A549 treated with DMSO at 1 μM for 4 hours (cell line): ENCODE results near the gene MDC1. TPM values are rescaled to one million over a fixed set of nuclear protein-coding genes. Genes with fewer than 3 reads are reported as not detected.

ENCODE experiments used
- total RNA-seq: library from RNA; stranded (reverse); fragments of 200-300 nt; extraction: Qiagen RNA extraction; gene quantifications from 5 replicates; pipeline ENCODE4 v1.2.3, GENCODE V29; 2022; ENCODE audit warnings: low read depth

The MDC1 gene
- total RNA-seq: 14.9 to 23.1 TPM (median 18.3 TPM) in 5 replicates

GRCh38 chr6:30717129-30717844 is at the start of gene MDC1:
MDC1 (minus strand) TSS chr6:30717281; CDS start chr6:30715175, 2,106 bp downstream.

GRCh38 chr6:30744054-30744805 is 27.1 kb upstream of the MDC1 start, which contains the start of gene IER3:
IER3 (minus strand) TSS chr6:30744547; CDS start chr6:30744518, 29 bp downstream.

GRCh38 chr6:30742316-30743098 is 25.4 kb upstream of the MDC1 start, which contains the start of gene FLOT1:
FLOT1 (minus strand) TSS chr6:30742687; CDS start chr6:30742189, 498 bp downstream.

GRCh38 chr6:30719791-30720737 is 3.0 kb upstream of the MDC1 start, which contains the start of gene TUBB:
TUBB (plus strand) TSS chr6:30720352; CDS start chr6:30720507, 155 bp downstream.

GRCh38 chr6:30690403-30691207 is 26.5 kb downstream of the MDC1 start, which contains the start of gene NRM:
NRM (minus strand) TSS chr6:30690984; CDS start chr6:30690974, 10 bp downstream.

GRCh38 chr6:30686009-30686907 is 30.8 kb downstream of the MDC1 start, which contains the start of gene PPP1R18:
PPP1R18 (minus strand) TSS chr6:30686645; CDS start chr6:30686018, 627 bp downstream.

GRCh38 chr6:30672445-30673253 is 44.4 kb downstream of the MDC1 start, which contains the start of gene DHX16:
DHX16 (minus strand) TSS chr6:30673006; CDS start chr6:30672841, 165 bp downstream.

Other genes starting within 250 kb of the MDC1 start
- 60.5 to 68.3 TPM (median 64.0 TPM) in 5 replicates for gene HLA-E, start 227.8 kb downstream of the MDC1 start, total RNA-seq
- gene GNL1, start 160.8 kb downstream of the MDC1 start, total RNA-seq: 29.4 to 36.9 TPM (median 34.2 TPM) in 5 replicates
- gene PRR3, start 160.0 kb downstream of the MDC1 start, total RNA-seq: 15.0 to 17.8 TPM (median 15.5 TPM) in 5 replicates
- 54.6 to 59.1 TPM (median 55.0 TPM) in 5 replicates for gene ABCF1, start 145.8 kb downstream of the MDC1 start, total RNA-seq
- gene PPP1R10, start 100.0 kb downstream of the MDC1 start, total RNA-seq: 26.5 to 49.4 TPM (median 34.1 TPM) in 5 replicates
- gene MRPS18B, start 99.4 kb downstream of the MDC1 start, total RNA-seq: 69.1 to 95.9 TPM (median 73.8 TPM) in 5 replicates
- gene ATAT1, start 90.4 kb downstream of the MDC1 start, total RNA-seq: 5.1 to 6.7 TPM (median 6.0 TPM) in 5 replicates
- 9.6 to 14.3 TPM (median 13.5 TPM) in 5 replicates for gene C6orf136, start 70.1 kb downstream of the MDC1 start, total RNA-seq
- 24.8 to 29.7 TPM (median 29.0 TPM) in 5 replicates for gene DHX16, start 44.3 kb downstream of the MDC1 start, total RNA-seq
- gene PPP1R18, start 30.6 kb downstream of the MDC1 start, total RNA-seq: 45.9 to 52.5 TPM (median 47.2 TPM) in 5 replicates
- gene NRM, start 26.3 kb downstream of the MDC1 start, total RNA-seq: 24.4 to 30.4 TPM (median 27.2 TPM) in 5 replicates
- 879 to 1,021 TPM (median 905 TPM) in 5 replicates for gene TUBB, start 3.1 kb upstream of the MDC1 start, total RNA-seq
- 81.4 to 94.3 TPM (median 88.8 TPM) in 5 replicates for gene FLOT1, start 25.4 kb upstream of the MDC1 start, total RNA-seq
- 129 to 154 TPM (median 152 TPM) in 5 replicates for gene IER3, start 27.3 kb upstream of the MDC1 start, total RNA-seq
- 47.7 to 53.6 TPM (median 49.4 TPM) in 5 replicates for gene DDR1, start 167.2 kb upstream of the MDC1 start, total RNA-seq
- 17.6 to 20.8 TPM (median 18.6 TPM) in 5 replicates for gene GTF2H4, start 190.9 kb upstream of the MDC1 start, total RNA-seq
- 10.3 to 14.0 TPM (median 12.2 TPM) in 5 replicates for gene VARS2, start 197.0 kb upstream of the MDC1 start, total RNA-seq
- not detected in 5 replicates for gene SFTA2, start 214.9 kb upstream of the MDC1 start, total RNA-seq
- 0.02 to 0.05 TPM (median 0.03 TPM) in 3 of 5 replicates, not detected in the others for gene MUCL3, start 223.7 kb upstream of the MDC1 start, total RNA-seq